Activated naive CD8-positive, alpha-beta T cell treated with anti-CD3 and anti-CD28 coated beads, Interleukin-2, amount 50 U/mL, for 24 hours (primary cell): Measurements from ENCODE around the gene TNNC1.

Source experiments
- ATAC-seq: fragments of 150-1000 bp; cut with Tn5 transposase; one replicate; pipeline ENCODE4 v1.10.0; 2021
- DNase-seq: peaks from one replicate; pipeline ENCODE4 v3.0.0; 2021
- H3K27ac Mint-ChIP-seq: one replicate; pipeline ENCODE4 v1.8.0; 2021; ENCODE audit warnings: mild to moderate bottlenecking, mixed read lengths
- H3K27me3 Mint-ChIP-seq: one replicate; pipeline ENCODE4 v1.8.0; 2021; ENCODE audit warnings: mixed read lengths
- H3K36me3 Mint-ChIP-seq: one replicate; pipeline ENCODE4 v1.8.0; 2021; ENCODE audit warnings: low read depth, mixed read lengths
- H3K4me1 Mint-ChIP-seq: one replicate; pipeline ENCODE4 v1.8.0; 2021; ENCODE audit warnings: mixed read lengths
- H3K4me3 Mint-ChIP-seq: one replicate; pipeline ENCODE4 v1.8.0; 2021; ENCODE audit warnings: mild to moderate bottlenecking, moderate library complexity, mixed read lengths
- H3K9me3 Mint-ChIP-seq: one replicate; pipeline ENCODE4 v1.8.0; 2021; ENCODE audit warnings: mixed read lengths

TNNC1 gene

GRCh38 chr3:52420388-52420787 lies 33.5 kb downstream of the TNNC1 start:
- no peak for DNase-seq
- no peak overlapping the region for H3K27ac Mint-ChIP-seq
- peaks cover 3% of the 10 kb centered on the region for H3K36me3 Mint-ChIP-seq
- ATAC-seq, result no peak
- H3K27me3 Mint-ChIP-seq, result no peaks in the 10 kb centered on the region
- H3K4me1 Mint-ChIP-seq, result peaks cover 1% of the 10 kb centered on the region
- H3K9me3 Mint-ChIP-seq, result no peaks in the 10 kb centered on the region
- H3K4me3 Mint-ChIP-seq, result no peak overlapping the region

- Mint-ChIP-seq H3K27ac (no peak overlapping the region), H3K4me3 (no peak overlapping the region), H3K27me3 (no peaks in the 10 kb centered on the region), H3K36me3 (peaks cover 7% of the 10 kb centered on the region), H3K9me3 (no peaks in the 10 kb centered on the region), H3K4me1 (peaks cover 19% of the 10 kb centered on the region)
- ATAC-seq, result no peak
- no peak for DNase-seq
These were observed 38.0 kb downstream of the TNNC1 start for GRCh38 chr3:52415800-52416199.

DNA sequence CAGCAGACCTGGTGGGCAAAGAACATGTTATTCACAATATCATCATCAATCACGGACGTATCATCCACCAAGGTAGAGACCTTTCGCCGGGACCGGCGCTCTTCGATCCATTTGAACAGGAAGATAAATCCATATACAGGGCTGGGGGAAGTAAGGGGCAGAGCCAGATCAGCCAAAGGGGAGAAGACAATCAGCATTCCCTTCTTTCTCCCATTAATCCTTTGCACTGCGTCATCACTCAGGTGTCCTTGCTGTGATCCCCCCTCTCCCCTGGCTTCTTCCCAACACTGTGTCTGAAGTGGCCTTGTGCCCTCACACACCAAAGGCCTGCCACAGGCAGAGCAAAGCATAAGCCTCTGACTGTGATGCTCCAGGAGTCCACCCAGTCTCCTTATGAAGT lies 45.4 kb downstream of the TNNC1 start:
- ATAC-seq (no peak), DNase-seq (no peak)
- peaks cover 23% of the 10 kb centered on the region for H3K36me3 Mint-ChIP-seq
- peak overlapping the region; percentile 89 for H3K27ac Mint-ChIP-seq
- H3K4me1 Mint-ChIP-seq, result peaks cover 31% of the 10 kb centered on the region
- H3K9me3 Mint-ChIP-seq, result no peaks in the 10 kb centered on the region
- peak overlapping the region; percentile 89 for H3K4me3 Mint-ChIP-seq
- no peaks in the 10 kb centered on the region for H3K27me3 Mint-ChIP-seq

DNA sequence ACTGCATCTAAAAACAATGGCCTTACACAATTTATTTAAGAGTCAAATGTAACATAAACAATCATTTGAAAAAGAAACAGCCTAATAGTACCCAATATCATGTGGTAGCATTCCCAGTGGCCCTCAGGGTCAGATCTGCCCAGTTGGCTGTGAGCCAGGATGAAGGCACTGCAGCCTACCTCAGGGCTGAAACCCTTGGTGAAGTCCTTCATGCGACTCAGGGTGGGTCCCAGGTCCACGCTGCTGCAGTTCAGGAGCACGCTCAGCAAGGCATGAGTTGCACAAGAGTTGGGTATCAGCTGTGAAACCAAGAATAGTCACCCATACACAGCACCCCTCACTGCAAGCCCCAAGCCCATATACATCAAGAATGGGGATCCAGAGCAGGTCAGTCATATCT lies 46.1 kb downstream of the TNNC1 start:
- Mint-ChIP-seq H3K4me1 (peaks cover 30% of the 10 kb centered on the region), H3K4me3 (no peak overlapping the region), H3K36me3 (peaks cover 22% of the 10 kb centered on the region), H3K27ac (peak overlapping the region; percentile 89), H3K27me3 (no peaks in the 10 kb centered on the region), H3K9me3 (no peaks in the 10 kb centered on the region)
- DNase-seq, result no peak
- ATAC-seq, result no peak

GRCh38 chr3:52406791-52407510 lies 46.9 kb downstream of the TNNC1 start:
- Mint-ChIP-seq H3K9me3 (no peaks in the 10 kb centered on the region), H3K27me3 (no peaks in the 10 kb centered on the region), H3K4me3 (no peak overlapping the region), H3K27ac (no peak overlapping the region), H3K4me1 (peaks cover 24% of the 10 kb centered on the region), H3K36me3 (peaks cover 26% of the 10 kb centered on the region)
- ATAC-seq, result no peak
- DNase-seq, result no peak

DNA sequence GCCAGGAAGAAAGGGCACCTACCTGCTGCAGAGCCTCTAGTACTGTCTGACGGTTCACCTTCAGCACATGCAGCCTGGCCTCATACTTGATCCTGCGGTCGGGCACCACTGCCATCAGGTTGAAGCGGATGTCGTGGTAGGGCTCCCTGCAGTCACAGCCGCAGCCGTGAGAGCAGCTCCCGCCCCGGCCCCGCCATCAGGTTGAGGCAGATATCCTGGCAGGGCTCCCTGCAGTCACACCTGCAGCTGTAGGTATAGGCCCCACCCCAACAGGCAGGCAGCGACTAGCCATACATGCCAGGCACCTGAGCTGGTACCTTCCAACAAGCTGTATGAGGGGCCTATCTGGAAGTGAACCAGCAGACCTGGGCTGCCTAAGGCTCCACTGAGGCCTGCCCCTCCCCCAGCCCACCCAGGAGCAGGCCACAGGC lies 47.6 kb downstream of the TNNC1 start:
- Mint-ChIP-seq H3K36me3 (peaks cover 26% of the 10 kb centered on the region), H3K9me3 (no peaks in the 10 kb centered on the region), H3K27ac (no peak overlapping the region), H3K4me3 (no peak overlapping the region), H3K27me3 (no peaks in the 10 kb centered on the region), H3K4me1 (peaks cover 17% of the 10 kb centered on the region)
- ATAC-seq (no peak), DNase-seq (no peak)

GRCh38 chr3:52405601-52406110 lies 48.2 kb downstream of the TNNC1 start:
- DNase-seq (no peak), ATAC-seq (no peak)
- Mint-ChIP-seq H3K36me3 (peaks cover 27% of the 10 kb centered on the region), H3K27ac (no peak overlapping the region), H3K27me3 (no peaks in the 10 kb centered on the region), H3K4me1 (peaks cover 13% of the 10 kb centered on the region), H3K9me3 (no peaks in the 10 kb centered on the region), H3K4me3 (no peak overlapping the region)

DNA sequence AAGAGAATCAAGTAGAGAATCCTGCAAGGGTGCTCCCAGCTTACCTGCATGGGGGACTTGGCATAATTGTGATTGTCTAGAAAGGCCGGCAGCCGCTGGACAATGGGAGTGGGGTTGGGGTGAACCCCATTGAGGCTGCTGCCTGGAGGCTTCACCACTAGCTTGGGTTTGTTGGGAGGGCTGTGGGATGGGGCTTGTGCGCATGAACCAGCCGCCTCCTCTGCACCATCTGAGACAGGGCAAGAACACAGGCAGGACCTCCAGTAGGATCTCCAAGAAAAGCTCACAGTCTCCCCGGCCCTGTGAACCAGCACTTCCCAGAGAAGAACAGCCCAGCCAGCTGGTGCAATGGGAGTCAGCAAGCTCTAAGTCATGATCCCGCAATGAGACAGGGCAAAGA lies 48.8 kb downstream of the TNNC1 start:
- peaks cover 27% of the 10 kb centered on the region for H3K36me3 Mint-ChIP-seq

GRCh38 chr3:52404391-52404790 lies 49.5 kb downstream of the TNNC1 start:
- H3K36me3 Mint-ChIP-seq, result peaks cover 27% of the 10 kb centered on the region
- H3K27ac Mint-ChIP-seq, result no peak overlapping the region
- peaks cover 13% of the 10 kb centered on the region for H3K4me1 Mint-ChIP-seq
- no peaks in the 10 kb centered on the region for H3K27me3 Mint-ChIP-seq
- H3K9me3 Mint-ChIP-seq, result no peaks in the 10 kb centered on the region
- ATAC-seq (no peak), DNase-seq (no peak)
- H3K4me3 Mint-ChIP-seq, result no peak overlapping the region

More for the DNA sequence above, 48.8 kb downstream of the TNNC1 start:
- Mint-ChIP-seq H3K9me3 (no peaks in the 10 kb centered on the region), H3K4me3 (no peak overlapping the region), H3K27me3 (no peaks in the 10 kb centered on the region), H3K4me1 (peaks cover 13% of the 10 kb centered on the region), H3K27ac (no peak overlapping the region)
- DNase-seq, result no peak
- no peak for ATAC-seq

GRCh38 chr3:52403955-52404354 lies 49.9 kb downstream of the TNNC1 start:
- Mint-ChIP-seq H3K4me1 (peaks cover 10% of the 10 kb centered on the region), H3K36me3 (peaks cover 27% of the 10 kb centered on the region), H3K27ac (no peak overlapping the region), H3K4me3 (no peak overlapping the region), H3K9me3 (no peaks in the 10 kb centered on the region), H3K27me3 (no peaks in the 10 kb centered on the region)
- DNase-seq (no peak), ATAC-seq (no peak)

DNA sequence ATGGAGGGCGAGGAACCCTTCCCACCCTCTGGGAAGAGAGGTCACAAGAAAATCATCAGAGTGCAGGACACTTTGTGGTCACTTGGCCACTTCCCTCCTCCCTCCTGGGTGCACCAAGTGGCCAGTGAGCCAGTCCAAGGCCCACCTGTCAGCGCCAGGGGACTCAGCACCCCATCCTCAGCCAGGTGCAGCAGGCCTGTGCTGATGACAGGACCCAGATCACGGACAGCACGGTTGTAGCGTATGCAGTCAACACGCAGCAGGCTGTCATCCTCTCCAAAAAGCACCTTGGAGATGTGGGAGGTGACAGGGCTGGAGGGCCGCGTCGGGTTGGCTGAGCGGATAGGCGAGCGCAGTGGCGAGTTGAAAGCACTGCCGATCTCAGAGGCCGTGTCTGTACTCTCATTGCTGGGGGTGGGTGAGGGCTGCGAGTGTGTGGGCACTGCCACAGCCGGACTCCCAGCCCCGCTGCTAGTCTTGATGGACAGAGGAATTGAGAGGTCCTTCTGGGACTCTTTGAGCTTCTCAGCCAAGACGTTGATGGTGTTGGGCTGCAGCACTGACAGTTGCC lies 50.5 kb downstream of the TNNC1 start:
- peaks cover 4% of the 10 kb centered on the region for H3K4me1 Mint-ChIP-seq
- H3K27me3 Mint-ChIP-seq, result no peaks in the 10 kb centered on the region
- peaks cover 27% of the 10 kb centered on the region for H3K36me3 Mint-ChIP-seq
- ATAC-seq (no peak), DNase-seq (no peak)
- no peak overlapping the region for H3K4me3 Mint-ChIP-seq
- no peak overlapping the region for H3K27ac Mint-ChIP-seq
- no peaks in the 10 kb centered on the region for H3K9me3 Mint-ChIP-seq

- H3K4me3 Mint-ChIP-seq, result no peak overlapping the region
- no peaks in the 10 kb centered on the region for H3K9me3 Mint-ChIP-seq
- no peaks in the 10 kb centered on the region for H3K27me3 Mint-ChIP-seq
- H3K36me3 Mint-ChIP-seq, result peaks cover 27% of the 10 kb centered on the region
- ATAC-seq (no peak), DNase-seq (no peak)
- no peaks in the 10 kb centered on the region for H3K4me1 Mint-ChIP-seq
- H3K27ac Mint-ChIP-seq, result no peak overlapping the region
These were observed 51.1 kb downstream of the TNNC1 start for GRCh38 chr3:52402706-52403270.

DNA sequence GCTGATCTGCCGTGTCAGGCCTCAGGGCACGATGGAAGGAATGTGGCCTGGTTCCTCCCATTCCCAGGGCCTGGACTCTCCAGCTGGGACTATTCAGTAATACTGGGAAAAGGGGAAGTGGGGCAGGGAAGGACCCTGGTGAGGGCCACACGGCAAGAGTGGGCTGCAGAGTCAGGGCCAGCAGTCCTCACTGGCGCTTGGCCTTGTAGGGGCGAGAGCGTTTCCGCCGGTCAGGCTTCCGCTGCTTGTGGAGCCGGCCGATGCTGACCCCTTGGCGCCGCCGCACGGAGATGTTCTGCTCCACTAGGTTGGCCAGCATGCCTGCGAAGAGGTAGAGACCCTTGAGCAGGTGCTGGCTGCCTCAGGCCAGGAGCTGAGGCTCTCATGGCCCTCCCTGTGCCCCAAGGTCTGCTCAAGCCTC lies 51.7 kb downstream of the TNNC1 start:
- peaks cover 24% of the 10 kb centered on the region for H3K36me3 Mint-ChIP-seq
- DNase-seq, result no peak

DNA sequence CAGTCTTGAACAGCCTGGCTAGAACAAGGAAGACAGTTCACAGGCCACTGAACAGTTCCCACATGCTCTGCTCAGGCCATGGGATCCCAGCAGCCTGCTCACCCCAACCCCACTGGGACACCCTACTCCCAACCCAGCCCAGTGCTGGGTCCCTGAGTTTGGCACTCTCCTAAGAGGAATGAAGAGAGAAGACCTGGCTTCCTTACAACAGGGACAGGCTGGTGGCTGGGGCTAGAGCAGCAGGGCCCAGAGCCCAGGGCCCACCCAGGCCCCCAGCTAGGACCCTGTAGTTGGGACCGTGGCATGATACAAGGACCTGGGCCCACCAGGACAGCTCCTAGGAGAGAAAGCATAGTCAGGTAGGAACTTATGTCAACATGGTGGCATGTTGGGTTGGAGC lies 52.3 kb downstream of the TNNC1 start:
- Mint-ChIP-seq H3K4me3 (no peak overlapping the region), H3K4me1 (no peaks in the 10 kb centered on the region), H3K27ac (no peak overlapping the region), H3K9me3 (no peaks in the 10 kb centered on the region), H3K27me3 (no peaks in the 10 kb centered on the region), H3K36me3 (peaks cover 21% of the 10 kb centered on the region)
- ATAC-seq (no peak), DNase-seq (no peak)

More for the DNA sequence above, 51.7 kb downstream of the TNNC1 start:
- H3K4me1 Mint-ChIP-seq, result no peaks in the 10 kb centered on the region
- no peak overlapping the region for H3K27ac Mint-ChIP-seq
- no peak for ATAC-seq
- H3K9me3 Mint-ChIP-seq, result no peaks in the 10 kb centered on the region
- no peak overlapping the region for H3K4me3 Mint-ChIP-seq
- H3K27me3 Mint-ChIP-seq, result no peaks in the 10 kb centered on the region
